Hematopoietic multipotent progenitor cell treated with erythropoietin and hydrocortisone succinate and interleukin-3 and kit ligand, for 17 days (in vitro differentiated cells): ENCODE measurements around the gene PURB.
A peak's percentile ranks its signal among the peaks of the same experiment; 100 is the strongest.
"Not testable (repeated sequence)": the region's sequence is repeated elsewhere in the genome, so short reads cannot be mapped to it uniquely, and the experiment has no call there.

ENCODE experiments used
- DNase-seq: peaks from one replicate; pipeline ENCODE4 v3.0.0-alpha.2; 2015; ENCODE audit warnings: low spot score

The PURB gene

DNA sequence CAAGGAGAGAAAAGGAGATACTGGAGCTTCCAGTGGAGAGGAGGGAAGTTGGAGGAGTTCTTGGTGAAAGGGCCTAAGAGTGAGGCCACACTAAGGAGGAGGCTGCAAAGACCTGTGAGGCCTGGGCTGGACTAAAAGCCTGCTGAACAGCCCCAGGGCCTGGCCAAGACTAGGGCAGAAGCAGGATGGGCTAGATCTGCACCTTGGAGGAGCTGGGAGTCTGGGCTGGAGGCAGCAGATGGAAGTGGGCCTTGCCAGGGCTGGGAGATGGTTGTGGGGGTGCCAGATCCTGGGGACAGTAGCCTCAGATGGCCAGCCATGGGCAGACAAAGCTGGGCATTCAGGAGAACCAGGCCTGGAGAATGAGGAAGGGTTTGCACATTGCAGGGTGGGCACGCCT lies 6.5 kb upstream of the PURB start:
- DNase-seq = no peak

DNA sequence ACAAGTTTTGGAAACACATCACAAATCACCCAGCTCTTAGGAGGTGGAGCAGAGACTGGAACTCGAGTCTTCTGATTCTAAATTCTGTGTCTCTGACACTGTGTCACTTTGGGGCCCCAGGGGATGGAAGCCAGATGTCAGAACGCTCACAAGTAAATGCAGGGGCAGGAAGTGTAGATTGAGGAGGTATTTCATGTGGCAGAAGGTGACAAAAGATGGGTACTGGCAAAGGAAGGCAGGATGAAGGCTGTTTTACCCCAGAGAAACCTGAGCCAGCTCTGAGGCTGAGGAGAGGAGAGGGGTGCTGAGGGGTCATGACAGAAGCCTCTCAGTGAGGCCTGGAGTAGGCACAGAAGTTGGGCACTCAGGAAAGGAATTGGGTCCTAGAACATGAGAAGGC lies 6.0 kb upstream of the PURB start:
- no peak for DNase-seq

DNA sequence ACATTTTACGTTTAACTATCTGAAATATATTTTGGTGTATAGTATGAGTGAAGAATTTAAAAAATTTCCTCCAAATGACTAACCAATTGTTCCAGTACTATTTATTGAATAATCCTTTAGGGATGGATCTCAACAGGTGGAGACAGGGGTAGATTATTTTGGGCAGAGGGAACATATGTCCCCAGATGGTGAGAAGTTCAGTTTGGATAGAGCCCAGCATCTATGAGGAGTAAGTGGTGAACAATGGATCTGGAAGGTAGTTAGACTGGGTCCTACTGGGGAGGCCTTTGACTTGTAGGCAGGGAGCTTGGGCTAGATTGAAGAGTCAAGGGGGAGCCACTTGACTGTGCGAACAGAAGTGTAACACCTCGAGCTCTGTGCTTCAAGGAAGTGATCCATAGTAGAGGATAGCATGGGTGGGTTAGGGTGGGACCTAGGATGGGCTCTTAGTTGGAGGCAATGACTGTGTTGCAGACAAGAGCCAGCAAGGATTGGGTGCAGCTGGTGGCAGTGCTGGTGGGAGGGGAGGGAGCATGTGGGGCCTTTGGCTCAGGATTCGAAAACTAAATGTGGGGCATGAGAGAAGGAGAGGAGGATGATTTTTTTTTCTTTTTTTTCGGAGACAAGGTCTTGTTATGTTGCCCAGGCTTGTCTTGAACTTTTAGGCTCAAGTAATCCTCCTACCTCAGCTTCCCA lies 3.9 kb upstream of the PURB start:
- DNase-seq = no peak

DNA sequence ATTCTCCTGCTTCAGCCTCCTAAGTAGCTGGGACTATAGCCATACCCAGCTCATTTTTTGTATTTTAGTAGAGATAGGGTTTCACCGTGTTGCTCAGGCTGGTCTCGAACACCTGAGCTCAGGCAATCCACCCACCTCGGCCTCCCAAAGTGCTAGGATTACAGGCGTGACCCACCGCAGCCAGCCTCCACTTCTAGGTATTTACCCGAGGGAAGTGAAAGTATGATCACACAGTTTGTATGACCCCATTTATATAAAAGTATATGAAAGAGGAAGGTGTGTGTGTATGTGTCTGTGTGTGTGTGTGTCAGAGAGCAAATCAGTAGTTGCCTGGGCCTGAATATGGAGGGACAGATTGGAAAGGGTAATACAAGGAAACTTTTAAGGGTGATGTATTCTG lies 2.0 kb upstream of the PURB start:
- no peak for DNase-seq

DNA sequence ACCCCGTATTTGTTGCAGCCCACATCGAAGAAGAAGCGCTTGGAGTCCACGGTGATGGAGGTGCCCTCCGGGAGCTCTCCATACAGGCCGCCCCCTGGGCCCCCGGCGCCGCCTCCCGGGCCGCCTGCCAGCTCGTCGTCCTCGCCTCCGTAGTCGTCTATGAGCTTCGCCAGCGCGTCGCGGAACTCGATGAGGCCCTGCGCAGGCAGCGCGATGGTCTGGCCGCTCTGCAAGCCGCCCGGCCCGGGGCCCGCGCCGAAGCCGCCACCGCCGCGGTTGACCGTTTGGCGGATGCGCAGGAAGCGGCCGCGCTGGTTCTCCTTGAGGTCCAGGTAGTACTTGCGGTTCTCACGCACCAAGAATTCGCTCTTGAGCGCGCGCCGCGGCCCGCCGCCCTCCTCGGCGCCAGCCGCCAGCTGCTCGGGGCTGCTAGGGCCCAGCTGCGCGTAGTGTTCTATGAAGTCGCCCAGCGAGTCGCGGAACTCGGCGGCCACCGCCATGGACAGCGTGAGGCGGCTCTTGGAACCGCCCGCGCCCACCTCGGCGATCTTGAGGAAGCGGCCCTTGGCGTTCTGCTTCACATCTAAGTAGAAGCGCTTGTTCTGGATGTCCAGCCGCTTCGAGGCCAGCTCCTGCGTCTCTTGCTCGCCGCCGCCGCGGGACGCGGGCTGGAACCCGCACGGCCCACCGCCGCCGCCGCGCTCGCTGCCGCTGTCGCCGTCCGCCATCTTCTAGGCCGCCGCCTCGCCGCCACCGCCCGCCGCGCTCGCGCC lies 523 bp downstream of the PURB start:
- DNase-seq = peak; percentile 66

DNA sequence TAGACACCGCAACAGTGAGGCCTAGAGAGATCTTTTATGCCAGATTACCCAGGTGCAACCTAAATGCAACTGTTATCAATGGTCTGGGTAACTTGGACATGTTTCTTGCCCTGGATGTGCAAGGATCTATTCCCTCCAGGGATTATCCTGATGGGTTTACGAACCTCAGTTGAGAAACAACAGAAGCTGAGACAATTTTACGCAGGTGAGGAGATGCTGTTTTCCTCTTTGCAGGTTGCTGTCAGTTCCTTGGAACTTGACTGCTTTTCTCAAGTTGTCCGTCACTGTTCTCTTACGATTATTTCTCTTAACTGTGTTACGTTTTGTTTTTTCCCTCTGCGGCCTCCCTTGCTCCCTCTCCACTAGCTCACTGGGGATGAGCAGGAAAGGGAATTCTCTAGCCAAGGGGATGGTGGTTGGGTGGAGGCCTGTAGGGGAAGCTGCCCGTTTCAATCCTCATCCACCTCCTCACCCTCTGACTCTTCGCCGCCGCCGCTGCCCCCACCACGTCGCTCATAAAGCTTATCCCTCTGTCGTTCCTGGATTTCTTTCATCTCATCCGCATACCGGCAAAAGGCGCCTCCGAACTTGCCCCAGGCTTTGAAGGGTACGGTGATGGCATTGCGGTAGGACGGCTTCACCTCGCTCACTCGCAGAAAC lies 1.2 kb downstream of the PURB start:
- no peak for DNase-seq

DNA sequence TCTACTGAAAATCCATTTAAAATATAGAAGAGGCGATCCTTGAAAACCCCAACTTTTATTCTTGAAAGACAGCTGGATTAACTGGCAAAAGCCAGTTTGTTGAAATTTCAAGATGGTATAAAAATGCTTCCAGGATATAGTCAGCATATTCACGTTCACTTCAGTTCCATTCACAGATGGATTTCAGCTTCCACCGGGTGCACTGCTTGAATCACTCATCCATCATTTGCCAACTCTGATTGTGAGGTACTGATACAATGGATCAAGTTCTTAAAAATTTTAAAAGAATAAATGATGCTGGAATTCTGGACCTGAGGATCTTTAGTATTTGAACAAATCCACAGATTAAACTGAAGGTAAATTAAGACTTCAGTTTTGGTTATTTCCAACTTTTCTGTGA lies 2.4 kb downstream of the PURB start:
- no peak for DNase-seq

DNA sequence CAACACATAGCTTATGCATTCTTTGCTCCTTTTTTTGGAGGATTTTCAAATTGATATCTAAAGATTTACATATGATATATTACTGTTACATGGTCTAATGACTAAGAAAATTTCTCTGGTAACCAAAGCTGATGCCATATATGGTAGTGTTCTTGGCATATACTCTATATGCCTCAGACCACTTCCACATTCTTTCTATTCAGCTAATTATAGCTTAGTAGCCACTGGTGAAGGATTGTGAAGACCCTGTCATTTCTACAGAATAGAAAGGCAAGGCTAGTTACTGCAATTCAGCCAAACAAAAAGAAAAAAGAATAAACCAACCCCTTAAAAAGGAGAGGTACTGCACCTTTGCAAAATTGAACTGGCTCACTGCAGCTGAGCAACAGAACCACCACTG lies 3.7 kb downstream of the PURB start:
- no peak for DNase-seq

DNA sequence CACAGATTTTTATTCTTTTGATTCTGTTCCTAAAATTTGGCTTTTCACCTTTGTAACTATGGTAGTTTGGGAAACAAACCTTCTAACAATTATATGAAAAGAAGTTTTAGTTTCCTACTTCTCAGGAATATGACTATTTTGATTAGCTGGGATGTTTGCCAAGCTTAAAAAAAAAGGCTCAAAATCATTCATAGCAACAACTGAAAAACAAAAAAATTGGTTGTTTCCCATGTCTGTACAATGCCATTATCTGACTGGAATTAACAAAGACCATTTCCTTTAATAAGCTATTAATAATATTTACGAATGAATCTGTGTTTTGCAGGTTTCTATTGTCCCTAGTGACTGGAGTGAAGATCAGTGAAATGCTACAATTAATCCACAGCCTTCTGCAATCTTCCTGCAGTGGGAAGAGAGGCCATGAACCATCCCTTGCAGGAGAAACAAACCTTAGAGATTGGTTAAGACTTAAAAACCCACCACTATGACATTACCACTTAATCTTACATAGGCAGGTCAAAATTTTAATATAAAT lies 4.2 kb downstream of the PURB start:
- DNase-seq = no peak

DNA sequence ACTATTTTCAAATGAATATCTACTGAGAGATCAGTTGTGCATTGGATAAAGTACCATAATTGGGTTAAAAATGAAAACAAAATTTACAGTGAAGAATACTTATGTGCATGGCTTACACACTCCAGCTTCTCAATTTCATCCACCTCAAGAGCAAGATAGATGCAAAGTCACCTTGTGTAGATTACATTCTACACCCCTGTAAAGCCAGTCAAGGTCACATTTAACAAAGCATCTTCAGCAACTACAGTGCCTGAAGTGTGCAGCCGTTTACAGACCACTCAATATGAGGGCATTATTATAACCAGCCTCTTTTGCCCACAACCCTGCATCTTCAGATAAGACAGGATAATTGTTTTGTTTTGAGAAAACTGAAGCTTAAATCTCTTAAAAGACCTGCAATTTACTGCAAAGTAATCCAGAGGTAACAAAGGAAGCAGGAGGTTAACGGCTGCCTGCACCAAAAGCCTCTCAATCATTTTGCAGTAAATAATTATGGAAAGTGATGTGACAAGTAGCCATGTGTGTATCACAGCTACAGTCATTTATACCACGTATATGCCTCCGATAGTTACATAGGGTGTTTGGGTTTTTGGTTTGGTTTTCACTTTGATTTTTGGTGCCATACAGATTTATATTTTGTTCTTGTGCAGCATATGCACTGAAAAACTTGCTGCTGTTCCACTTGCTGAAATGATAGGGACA lies 4.9 kb downstream of the PURB start:
- DNase-seq = no peak

DNA sequence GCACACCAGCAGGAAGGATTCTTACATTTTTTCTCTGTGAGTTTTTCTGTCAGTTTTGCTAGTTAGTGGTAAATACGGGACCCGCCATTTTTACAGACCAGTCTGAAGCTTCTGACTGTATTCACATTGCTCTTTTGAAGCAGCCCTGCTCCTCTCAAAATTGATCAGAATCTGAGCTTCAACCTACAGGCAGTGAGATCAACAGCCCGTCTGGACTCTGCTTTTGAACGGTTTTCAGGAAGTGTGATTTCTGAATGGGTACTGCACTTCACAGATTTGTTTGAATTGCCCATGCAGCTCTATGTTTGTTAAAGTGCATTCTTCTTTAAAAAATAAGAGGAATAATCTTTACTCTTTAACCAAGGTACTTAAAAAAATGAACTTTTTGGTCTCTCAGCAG lies 8.9 kb downstream of the PURB start:
- DNase-seq = no peak

DNA sequence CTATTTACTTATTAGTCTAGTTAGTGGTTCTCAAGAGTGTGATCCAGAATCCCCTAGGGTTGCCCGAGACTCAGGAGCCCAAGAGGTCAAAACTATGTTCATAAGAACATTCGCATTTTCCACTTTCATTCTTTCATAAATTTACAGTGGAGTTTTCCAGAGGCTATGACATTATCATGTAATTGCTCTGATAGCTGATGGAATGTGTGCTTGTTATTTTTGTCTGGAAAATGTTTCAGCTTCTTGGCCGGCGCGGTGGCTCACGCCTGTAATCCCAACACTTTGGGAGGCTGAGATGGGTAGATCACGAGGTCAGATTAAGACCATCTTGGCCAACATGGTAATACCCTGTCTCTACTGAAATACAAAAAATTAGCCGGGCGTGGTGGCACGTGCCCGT lies 10.1 kb downstream of the PURB start:
- DNase-seq = no peak

DNA sequence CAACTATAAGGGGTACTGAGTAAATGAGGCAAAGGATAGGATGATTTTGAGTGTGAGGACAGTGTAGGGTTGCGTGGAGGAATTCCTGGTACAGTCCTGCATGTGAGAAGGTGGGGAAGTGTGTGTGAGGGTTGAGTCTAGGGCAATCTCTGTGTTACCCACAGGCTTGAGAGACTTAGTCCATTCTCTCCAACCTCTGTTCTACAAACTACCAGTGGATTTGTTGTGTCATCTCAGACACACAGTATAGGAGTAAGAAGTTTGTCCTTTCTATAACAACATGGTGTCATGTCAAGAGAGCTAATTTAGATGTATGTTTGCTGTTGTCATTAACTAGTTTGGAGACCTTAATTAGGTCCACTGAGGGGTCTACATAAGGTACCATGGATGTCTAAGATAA lies 12.5 kb downstream of the PURB start:
- no peak for DNase-seq

DNA sequence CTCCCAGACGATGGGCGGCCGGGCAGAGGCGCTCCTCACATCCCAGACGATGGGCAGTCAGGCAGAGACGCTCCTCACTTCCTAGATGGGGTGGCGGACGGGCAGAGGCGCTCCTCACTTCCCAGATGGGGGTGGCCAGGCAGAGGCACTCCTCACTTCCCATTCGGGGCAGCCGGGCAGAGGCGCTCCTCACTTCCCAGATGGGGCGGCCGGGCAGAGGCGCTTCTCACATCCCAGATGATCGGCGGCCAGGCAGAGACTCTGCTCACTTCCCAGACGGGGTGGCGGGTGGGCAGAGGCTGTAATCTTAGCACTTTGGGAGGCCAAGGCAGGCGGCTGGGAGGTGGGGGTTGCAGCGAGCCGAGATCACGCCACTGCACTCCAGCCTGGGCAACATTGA lies 13.4 kb downstream of the PURB start:
- DNase-seq = not testable (repeated sequence)

DNA sequence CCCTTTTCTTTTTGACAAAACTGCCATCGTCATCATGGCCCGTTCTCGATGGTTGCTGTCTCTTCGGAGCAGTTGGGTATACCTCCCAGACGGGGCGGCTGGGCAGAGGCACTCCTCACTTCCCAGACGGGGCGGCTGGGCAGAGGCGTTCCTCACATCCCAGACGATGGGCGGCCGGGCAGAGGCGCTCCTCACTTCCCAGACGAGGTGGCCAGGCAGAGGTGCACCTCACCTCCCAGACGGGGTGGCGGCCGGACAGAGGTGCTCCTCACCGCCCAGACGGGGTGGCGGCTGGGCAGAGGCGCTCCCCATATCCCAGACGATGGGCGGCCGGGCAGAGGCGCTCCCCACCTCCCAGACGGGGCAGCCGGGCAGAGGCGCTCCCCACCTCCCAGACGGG lies 14.6 kb downstream of the PURB start:
- not testable (repeated sequence) for DNase-seq

DNA sequence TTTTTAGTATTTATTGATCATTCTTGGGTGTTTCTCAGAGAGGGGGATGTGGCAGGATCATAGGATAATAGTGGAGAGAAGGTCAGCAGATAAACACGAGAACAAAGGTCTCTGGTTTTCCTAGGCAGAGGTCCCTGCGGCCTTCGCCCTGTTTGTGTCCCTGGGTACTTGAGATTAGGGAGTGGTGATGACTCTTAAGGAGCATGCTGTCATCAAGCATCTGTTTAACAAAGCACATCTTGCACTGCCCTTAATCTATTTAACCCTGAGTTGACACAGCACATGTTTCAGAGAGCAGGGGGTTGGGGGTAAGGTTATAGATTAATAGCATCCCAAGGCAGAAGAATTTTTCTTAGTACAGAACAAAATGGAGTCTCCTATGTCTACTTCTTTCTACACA lies 15.0 kb downstream of the PURB start:
- DNase-seq = not testable (repeated sequence)

DNA sequence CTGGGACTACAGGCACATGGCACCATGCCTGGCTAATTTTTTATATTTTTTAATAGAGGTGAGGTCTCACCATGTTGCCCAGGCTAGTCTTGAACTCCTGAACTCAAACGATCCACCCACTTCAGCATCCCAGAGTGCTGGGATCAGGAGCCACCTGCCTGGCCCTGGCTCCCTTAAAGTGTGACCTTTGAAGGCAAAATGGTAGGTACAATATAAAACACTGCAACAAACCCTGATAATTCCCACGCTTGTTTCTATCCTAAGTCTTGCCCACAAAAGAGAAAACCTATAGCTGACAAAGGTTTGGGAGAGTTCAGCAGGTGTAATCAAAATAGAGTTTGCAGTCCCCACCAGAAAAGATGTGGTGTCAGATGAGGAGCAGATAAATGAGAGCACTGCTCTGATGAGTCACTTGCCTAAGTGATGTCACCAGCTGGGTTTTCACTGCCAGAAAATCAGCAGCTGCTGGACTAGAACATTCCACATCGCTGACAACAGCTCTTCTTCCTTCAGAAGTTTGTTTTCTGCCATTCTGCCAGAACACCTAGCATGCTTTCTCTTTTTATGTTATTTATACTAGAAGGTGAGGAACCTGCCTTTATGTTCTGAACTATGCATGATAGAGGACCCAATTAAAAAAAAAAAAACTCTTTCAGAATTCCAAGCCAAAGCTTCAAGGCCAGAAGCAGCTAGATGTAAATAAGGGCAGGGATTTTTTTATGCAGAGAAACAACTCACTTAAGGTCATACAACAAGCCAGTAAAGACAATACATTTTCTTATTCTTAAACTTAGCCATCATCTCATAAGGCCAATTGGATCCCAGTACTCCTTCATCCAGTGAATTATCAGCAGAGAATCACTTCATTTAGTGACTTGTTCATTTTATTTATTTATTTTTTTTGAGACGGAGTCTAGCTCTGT lies 18.0 kb downstream of the PURB start:
- peak; percentile 64 for DNase-seq

DNA sequence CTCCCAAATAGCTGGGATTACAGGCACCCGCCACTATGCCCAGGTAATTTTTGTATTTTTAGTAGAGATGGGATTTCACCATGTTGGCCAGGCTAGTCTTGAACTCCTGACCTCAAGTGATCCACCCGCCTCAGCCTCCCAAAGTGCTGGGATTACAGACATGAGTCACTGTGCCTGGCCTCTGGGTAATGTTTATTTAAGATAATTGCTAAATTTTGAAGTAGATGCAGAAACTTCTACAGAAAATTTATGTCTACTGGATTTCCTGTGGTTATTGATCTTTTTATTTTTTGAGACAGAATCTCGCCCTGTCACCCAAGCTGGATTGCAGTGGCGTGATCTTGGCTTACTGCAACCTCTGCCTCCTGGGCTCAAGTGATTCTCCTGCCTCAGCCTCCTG lies 23.4 kb downstream of the PURB start:
- DNase-seq = not testable (repeated sequence)

DNA sequence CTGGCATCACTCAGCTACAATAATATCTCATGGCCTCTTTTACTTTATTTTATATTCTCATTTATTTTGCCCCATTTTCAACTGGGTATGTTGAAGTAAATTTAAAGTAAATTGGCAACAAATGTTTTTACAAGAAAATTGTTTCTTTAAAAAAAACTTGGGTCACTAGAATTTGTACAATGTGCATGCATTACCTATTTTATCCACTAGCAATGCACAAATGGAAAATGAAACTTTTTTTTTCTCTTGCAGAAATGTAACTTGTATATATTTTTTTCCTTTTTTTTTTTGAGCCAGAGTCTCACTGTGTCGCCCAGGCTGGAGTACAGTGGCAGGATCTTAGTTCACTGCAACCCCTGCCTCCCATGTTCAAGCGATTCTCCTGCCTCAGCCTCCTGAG lies 27.2 kb downstream of the PURB start:
- peak; percentile 3 for DNase-seq

DNA sequence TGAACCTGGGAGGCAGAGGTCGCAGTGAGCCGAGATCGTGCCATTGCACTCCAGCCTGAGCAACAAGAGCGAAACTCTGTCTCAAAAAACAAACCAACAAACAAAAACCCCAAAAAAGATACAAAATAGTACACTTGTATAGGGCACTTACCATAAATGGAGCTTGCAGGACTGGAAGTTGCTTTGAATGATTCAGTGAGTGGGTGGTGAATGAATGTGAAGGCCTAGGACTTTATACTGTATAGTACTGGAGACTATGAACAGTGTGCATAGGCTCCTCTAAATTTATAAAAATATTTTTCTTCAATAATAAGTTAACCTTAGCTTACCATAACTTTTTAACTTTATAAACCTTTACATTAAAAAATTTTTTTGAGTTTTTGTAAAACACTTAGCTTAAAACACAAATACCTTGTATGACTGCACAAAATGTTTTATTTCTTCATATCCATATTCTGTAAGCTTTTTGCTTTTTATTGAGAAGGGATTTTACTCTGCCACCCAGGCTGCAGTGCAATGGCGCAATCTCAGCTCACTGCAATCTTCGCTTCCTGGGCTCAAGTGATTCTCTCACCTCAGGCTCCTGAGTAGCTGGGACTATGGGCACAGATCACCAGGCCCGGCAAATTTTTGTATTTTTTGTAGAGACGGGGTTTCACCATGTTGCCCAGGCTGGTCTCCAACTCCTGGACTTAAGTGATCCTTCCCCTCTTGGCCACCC lies 30.5 kb downstream of the PURB start:
- no peak for DNase-seq

DNA sequence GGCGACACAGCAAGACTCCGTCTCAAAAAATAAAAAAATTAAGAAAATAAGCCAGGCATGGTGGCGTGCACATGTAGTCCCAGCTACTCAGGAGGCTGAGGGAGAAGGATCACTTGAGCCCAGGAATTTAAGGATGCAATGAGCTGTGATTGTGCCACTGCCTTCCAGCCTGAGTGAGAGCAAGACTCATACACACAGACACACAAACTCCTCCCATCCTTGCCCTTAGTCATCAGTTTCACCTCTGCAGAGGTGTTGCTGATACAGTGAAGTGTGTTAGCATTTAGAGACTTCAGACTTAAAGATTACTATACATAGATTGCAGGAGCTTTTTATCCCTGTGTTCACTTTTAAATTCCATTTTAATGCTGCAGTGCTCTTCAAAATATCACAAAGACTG lies 31.9 kb downstream of the PURB start:
- DNase-seq = no peak
